ENCODE measurements around the gene URI1. TPM values are rescaled to one million over a fixed set of nuclear protein-coding genes. Genes with fewer than 3 reads are reported as not detected.

The URI1 gene
- total RNA-seq, 6 experiments from 2014 or later = 18.8 to 29.4 (median 22.2) TPM

DNA sequence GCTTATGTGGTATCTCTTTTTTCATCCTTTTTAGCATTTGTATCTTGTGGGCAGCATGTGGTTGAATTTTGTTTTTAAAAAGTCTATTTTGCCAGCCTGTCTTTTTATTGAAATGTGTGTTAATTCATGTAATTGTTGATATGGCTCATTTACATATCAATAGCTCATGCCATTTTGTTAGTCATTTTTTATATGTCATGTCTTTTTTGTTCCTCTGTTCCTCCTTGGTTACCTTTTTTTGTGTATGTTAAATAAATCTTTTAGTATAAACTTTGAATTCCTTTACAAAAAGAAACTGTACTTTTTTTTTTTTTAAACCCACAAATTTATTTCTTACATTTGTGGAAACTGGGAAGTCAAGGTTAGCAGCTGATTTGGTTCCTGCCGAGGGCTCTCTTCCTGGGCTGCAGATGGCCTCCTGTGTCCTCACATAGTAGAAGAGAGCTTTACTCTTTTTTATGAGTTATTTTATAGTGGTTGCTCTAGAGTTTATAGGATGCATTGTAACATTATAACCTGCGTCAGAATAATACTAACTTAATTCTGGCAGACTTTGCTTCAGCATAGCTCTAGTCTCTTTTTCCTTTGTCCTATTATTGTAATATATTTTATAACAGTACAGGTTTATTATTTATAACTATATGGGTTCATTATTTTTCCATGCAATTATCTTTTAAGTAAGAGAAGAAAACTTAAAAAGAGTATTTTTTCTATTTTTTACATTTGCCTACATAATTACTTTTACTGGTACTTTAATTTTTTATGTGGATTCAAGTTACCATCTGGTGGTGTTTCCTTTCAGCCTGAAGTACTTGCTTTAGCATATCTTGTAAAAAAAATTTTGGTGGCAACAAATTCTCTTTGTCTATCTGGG is 86.3 kb downstream of the URI1 start:
- ATAC-seq (no peak), DNase-seq (no peak)
- intact Hi-C loops (cut with DNase I) = no loop called here
- no peak for TF ChIP-seq POLR2A (IDR thresholded peaks at IDR 0.05)
- TF ChIP-seq, protein P1, sequence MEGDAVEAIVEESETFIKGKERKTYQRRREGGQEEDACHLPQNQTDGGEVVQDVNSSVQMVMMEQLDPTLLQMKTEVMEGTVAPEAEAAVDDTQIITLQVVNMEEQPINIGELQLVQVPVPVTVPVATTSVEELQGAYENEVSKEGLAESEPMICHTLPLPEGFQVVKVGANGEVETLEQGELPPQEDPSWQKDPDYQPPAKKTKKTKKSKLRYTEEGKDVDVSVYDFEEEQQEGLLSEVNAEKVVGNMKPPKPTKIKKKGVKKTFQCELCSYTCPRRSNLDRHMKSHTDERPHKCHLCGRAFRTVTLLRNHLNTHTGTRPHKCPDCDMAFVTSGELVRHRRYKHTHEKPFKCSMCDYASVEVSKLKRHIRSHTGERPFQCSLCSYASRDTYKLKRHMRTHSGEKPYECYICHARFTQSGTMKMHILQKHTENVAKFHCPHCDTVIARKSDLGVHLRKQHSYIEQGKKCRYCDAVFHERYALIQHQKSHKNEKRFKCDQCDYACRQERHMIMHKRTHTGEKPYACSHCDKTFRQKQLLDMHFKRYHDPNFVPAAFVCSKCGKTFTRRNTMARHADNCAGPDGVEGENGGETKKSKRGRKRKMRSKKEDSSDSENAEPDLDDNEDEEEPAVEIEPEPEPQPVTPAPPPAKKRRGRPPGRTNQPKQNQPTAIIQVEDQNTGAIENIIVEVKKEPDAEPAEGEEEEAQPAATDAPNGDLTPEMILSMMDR (IDR thresholded peaks at IDR 0.05) = no peak
- peaks cover 0 to 10% (median 2%) of the 10 kb centered on the region in 4 donors for H3K4me1 ChIP-seq
- H3K4me3 ChIP-seq = no peak overlapping the region
- no peaks in the 10 kb centered on the region for H3K36me3 ChIP-seq
- H3K27me3 ChIP-seq = no peaks in the 10 kb centered on the region
- no peak overlapping the region for H3K27ac ChIP-seq
- WGBS (ENCODE audit: insufficient coverage, low coverage, low lambda C conversion rate, missing lambda C conversion rate) = 86% methylated on average over 2 of the region's 2 CpGs
- H3K9me3 ChIP-seq = no peaks in the 10 kb centered on the region

GRCh38 chr19:30028992-30029343 is 86.9 kb downstream of the URI1 start:
- TF ChIP-seq POLR2A (IDR thresholded peaks at IDR 0.05) = no peak
- TF ChIP-seq, protein P1 (IDR thresholded peaks at IDR 0.05) = no peak
- DNase-seq (no peak), ATAC-seq (no peak)
- Histone ChIP-seq H3K4me3 (no peak overlapping the region), H3K27ac (no peak overlapping the region), H3K36me3 (no peaks in the 10 kb centered on the region), H3K9me3 (no peaks in the 10 kb centered on the region), H3K27me3 (no peaks in the 10 kb centered on the region), H3K4me1 (peaks cover 0 to 10% (median 2%) of the 10 kb centered on the region in 4 donors)
- intact Hi-C loops (cut with DNase I) = no loop called here
- WGBS (ENCODE audit: insufficient coverage, low coverage, low lambda C conversion rate, missing lambda C conversion rate) = 87% methylated on average over 1 of the region's 1 CpG

DNA sequence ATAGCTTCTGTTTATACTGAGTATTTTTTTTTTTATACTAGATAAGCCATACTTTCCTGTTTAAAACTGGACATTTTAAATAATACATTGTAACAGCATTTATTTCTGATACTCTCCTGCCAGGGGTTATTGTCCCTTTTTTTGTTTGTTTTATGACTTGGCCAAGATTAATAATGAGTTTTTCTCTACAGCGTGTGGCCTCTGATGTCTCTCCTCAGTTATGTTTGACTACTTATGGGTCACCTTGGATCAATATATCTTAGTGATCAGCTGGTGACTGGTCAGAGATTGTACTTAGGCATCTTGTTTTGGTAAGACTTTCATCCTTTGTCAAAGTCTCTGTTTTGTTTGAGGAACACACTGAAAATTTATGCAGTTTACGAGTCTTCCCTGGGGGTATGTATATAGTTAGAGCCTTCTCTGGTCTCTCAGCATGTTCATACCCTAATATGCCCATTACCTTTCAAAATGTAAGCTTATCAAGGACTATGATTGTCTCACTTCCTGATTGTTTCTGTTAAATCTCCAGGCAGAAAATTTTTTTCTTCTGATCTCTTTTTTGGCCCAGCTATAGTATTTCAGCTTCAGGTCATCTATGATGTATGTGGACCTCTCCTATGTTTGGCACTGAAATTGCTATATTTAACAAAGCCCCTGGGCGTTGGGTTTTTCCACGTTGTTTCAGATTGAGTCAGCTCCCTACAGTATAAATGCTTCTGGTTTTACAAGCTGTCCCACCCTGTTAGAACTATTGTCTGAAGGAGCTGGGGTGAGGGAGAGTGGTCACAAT is 87.9 kb downstream of the URI1 start:
- DNase-seq (no peak), ATAC-seq (no peak)
- Histone ChIP-seq H3K9me3 (no peaks in the 10 kb centered on the region), H3K4me1 (peaks cover 0 to 10% (median 2%) of the 10 kb centered on the region in 4 donors), H3K4me3 (no peak overlapping the region), H3K27me3 (no peaks in the 10 kb centered on the region), H3K27ac (no peak overlapping the region), H3K36me3 (no peaks in the 10 kb centered on the region)
- intact Hi-C loops (cut with DNase I) = no loop called here
- TF ChIP-seq POLR2A (IDR thresholded peaks at IDR 0.05) = no peak
- TF ChIP-seq, protein P1 (IDR thresholded peaks at IDR 0.05) = no peak
- WGBS (ENCODE audit: insufficient coverage, low coverage, low lambda C conversion rate, missing lambda C conversion rate) = 73% methylated on average over 4 of the region's 4 CpGs

- intact Hi-C loops (cut with DNase I) = no loop called here
- no peak overlapping the region for H3K4me3 ChIP-seq
- ATAC-seq (no peak), DNase-seq (no peak)
- no peak overlapping the region for H3K27ac ChIP-seq
- 92% methylated on average over 1 of the region's 1 CpG for WGBS (ENCODE audit: insufficient coverage, low coverage, low lambda C conversion rate, missing lambda C conversion rate)
- H3K4me1 ChIP-seq = peaks cover 0 to 22% (median 9%) of the 10 kb centered on the region in 4 donors
- no peak for TF ChIP-seq POLR2A (IDR thresholded peaks at IDR 0.05)
- TF ChIP-seq, protein P1 (IDR thresholded peaks at IDR 0.05) = no peak
- H3K9me3 ChIP-seq = no peaks in the 10 kb centered on the region
- H3K36me3 ChIP-seq = no peaks in the 10 kb centered on the region
- no peaks in the 10 kb centered on the region for H3K27me3 ChIP-seq
These were observed 92.3 kb downstream of the URI1 start for GRCh38 chr19:30034321-30034720.
